ENCODE measurements around the gene UNC5A.

DNA sequence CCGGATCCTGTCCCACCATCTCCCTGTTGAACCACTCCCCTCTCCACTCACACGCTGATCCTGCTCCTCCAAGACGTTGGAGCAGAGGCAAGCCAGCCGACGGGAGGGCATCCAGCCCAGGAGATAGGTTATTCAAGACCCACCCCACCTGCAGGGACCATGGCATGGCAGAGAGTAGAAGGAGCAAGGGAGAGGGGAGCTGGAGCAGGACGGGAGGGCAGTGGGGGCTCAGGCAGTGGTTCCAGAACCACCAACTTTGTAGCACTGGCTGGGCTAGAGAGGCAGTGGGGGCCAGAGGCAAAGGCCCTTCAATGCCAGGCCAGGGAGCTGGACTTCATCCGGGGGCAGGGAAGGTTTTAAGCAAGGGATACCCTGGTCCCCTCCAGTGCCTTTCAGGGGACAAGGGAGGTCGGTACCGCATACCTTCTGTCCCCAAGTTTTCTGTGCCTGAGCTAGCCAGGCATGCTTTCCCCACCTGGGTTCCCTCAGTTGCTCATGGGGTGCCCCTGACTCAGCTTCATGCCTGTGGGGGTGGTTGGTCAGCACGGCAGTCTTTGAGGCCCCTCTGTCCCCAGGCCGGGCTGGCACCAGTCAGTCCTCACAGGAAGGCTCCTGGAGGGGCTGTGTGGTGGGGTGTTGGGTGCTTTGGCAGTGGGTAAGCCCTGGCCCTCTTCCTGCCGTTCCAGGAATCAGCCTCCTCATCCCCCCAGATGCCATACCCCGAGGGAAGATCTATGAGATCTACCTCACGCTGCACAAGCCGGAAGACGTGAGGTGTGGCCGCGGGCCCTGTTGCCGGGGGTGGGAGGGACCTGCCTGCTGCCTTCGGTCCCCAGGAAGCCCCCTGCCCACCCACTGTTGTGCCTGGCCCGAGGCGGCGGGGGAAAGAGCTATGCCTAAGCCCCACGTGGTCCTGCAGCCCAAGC is 66.4 kb downstream of the UNC5A start:
- TF ChIP-seq GATA2 (IDR thresholded peaks at IDR 0.05; ENCODE audit: low read depth, low read length), result no peak
- no peak for TF ChIP-seq GATA3 (IDR thresholded peaks at IDR 0.05; ENCODE audit: low read depth, low read length)
